Measurements from ENCODE around the gene KCNMA1. TPM values are rescaled to one million over a fixed set of nuclear protein-coding genes. Genes with fewer than 3 reads are reported as not detected.

The KCNMA1 gene
- total RNA-seq, 4 donors from 2014 or later: 68.4 to 170 (median 119) TPM

DNA sequence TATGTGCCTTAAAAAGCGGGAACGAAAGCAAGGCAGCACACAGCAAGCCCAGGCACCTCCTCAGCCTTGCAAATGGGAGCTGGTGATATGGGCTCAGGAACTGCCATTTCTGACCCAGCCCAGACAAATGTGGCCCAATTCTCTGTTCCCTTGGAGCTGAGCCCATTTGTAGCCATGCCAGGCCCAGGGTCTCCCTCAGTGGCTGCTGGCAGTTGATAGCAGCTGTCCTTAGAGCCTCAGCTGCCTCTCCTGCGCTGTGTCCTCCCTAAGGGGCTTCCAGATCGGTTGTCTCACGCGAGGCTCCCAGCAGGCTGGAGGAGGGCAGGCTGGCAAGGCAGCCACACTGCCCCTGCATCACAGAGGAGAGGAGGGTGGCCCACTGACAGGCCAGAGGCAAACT lies 275.8 kb downstream of the KCNMA1 start:
- TF ChIP-seq, protein P1, sequence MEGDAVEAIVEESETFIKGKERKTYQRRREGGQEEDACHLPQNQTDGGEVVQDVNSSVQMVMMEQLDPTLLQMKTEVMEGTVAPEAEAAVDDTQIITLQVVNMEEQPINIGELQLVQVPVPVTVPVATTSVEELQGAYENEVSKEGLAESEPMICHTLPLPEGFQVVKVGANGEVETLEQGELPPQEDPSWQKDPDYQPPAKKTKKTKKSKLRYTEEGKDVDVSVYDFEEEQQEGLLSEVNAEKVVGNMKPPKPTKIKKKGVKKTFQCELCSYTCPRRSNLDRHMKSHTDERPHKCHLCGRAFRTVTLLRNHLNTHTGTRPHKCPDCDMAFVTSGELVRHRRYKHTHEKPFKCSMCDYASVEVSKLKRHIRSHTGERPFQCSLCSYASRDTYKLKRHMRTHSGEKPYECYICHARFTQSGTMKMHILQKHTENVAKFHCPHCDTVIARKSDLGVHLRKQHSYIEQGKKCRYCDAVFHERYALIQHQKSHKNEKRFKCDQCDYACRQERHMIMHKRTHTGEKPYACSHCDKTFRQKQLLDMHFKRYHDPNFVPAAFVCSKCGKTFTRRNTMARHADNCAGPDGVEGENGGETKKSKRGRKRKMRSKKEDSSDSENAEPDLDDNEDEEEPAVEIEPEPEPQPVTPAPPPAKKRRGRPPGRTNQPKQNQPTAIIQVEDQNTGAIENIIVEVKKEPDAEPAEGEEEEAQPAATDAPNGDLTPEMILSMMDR (IDR thresholded peaks at IDR 0.05): no peak
- TF ChIP-seq POLR2AphosphoS5 (IDR thresholded peaks at IDR 0.05) (no peak), EP300 (IDR thresholded peaks at IDR 0.05; ENCODE audit: low read depth) (no peak), POLR2A (IDR thresholded peaks at IDR 0.05) (no peak)
- in situ Hi-C loops (cut with MboI; ENCODE audit: low pct_ligation_motif_present in 1 of 4, low pct_unique_long_range_greater_than_20kb in 1 of 4, low sequenced_read_pairs in 3 of 4) (no loop called here), intact Hi-C loops (cut with DNase I; ENCODE audit: low total_unique reads) (loop anchor here (10.0 kb wide), 1 partner anchor 647 kb away; no protein-coding TSS in a partner anchor)
- Histone ChIP-seq H3K36me3 (no peaks in the 10 kb centered on the region), H3K27ac (no peak overlapping the region), H3K4me1 (no peaks in the 10 kb centered on the region), H3K4me3 (no peak overlapping the region), H3K9me3 (no peaks in the 10 kb centered on the region), H3K27me3 (no peaks in the 10 kb centered on the region)
- DNase-seq: no peak
- WGBS, 2 donors (ENCODE audit: low coverage in 1 of 2): 83% methylated on average over 5 of the region's 6 CpGs; no CpG with 5 or more reads in 1 of the 2 donors

DNA sequence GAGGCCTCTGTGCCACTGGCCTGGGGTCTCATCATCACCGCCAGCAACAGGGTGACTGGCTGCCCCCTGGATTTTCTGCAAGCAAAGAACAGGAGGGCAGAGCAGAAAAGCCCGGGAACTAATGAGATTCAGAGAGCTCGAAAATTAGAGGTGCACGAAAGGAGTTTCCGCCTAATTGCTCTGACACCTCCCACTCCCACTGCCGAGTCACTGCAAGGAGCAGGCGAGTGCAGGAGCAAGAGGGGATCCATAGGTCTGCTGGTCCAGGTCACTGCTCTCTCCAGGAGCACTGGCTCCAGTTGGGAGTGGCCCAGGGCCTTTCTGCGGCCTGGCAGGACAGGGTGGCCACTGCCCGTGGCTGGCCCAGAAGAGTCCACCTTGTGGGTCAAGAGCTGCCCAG lies 276.2 kb downstream of the KCNMA1 start:
- Histone ChIP-seq H3K4me3 (no peak overlapping the region), H3K27me3 (no peaks in the 10 kb centered on the region), H3K9me3 (no peaks in the 10 kb centered on the region), H3K4me1 (no peaks in the 10 kb centered on the region), H3K27ac (no peak overlapping the region), H3K36me3 (no peaks in the 10 kb centered on the region)
- DNase-seq: no peak
- intact Hi-C loops (cut with DNase I; ENCODE audit: low total_unique reads): loop anchor here (10.0 kb wide), 1 partner anchor 647 kb away; no protein-coding TSS in a partner anchor
- WGBS, 2 donors (ENCODE audit: low coverage in 1 of 2): 88% methylated on average over 9 of the region's 9 CpGs; no CpG with 5 or more reads in 1 of the 2 donors
- in situ Hi-C loops (cut with MboI; ENCODE audit: low pct_ligation_motif_present in 1 of 4, low pct_unique_long_range_greater_than_20kb in 1 of 4, low sequenced_read_pairs in 3 of 4): no loop called here
- TF ChIP-seq EP300 (IDR thresholded peaks at IDR 0.05; ENCODE audit: low read depth) (no peak), POLR2AphosphoS5 (IDR thresholded peaks at IDR 0.05) (no peak), POLR2A (IDR thresholded peaks at IDR 0.05) (no peak)
- TF ChIP-seq, protein P1 (IDR thresholded peaks at IDR 0.05): no peak

DNA sequence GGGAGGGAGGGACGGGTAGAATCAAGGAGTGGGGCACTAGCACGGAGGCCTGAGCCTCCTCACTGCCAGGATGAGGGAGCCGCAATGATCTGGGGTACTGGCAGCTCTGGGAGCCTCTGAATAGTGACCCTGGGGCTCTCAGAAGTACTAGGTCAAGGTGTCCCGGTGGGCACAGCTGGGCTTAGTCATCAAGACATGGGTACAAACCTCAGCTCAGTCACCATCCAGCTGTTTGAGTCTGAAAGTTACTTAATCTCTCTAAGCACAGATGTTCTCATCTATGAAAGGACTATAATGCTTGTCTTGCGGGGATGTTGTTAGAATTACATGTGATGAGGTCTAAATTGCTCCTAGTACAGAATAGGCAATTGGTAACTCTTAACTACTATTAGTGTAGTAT lies 276.8 kb downstream of the KCNMA1 start:
- no peaks in the 10 kb centered on the region for H3K36me3 ChIP-seq
- no peak overlapping the region for H3K4me3 ChIP-seq
- no peaks in the 10 kb centered on the region for H3K27me3 ChIP-seq
- whole genome bisulfite sequencing, 2 donors (ENCODE audit: low coverage in 1 of 2): 78 to 100% methylated on average over 2 to 5 of the region's 5 CpGs
- H3K9me3 ChIP-seq: no peaks in the 10 kb centered on the region
- H3K4me1 ChIP-seq: no peaks in the 10 kb centered on the region
- peak overlapping the region in 1 of 4 donors; percentile 21 for H3K27ac ChIP-seq
- no peak for DNase-seq
- TF ChIP-seq, protein P1 (IDR thresholded peaks at IDR 0.05): no peak
- TF ChIP-seq POLR2A (IDR thresholded peaks at IDR 0.05) (no peak), EP300 (IDR thresholded peaks at IDR 0.05; ENCODE audit: low read depth) (no peak), POLR2AphosphoS5 (IDR thresholded peaks at IDR 0.05) (no peak)
- intact Hi-C loops (cut with DNase I; ENCODE audit: low total_unique reads) (loop anchor here (10.0 kb wide), 1 partner anchor 646 kb away; no protein-coding TSS in a partner anchor), in situ Hi-C loops (cut with MboI; ENCODE audit: low pct_ligation_motif_present in 1 of 4, low pct_unique_long_range_greater_than_20kb in 1 of 4, low sequenced_read_pairs in 3 of 4) (no loop called here)

DNA sequence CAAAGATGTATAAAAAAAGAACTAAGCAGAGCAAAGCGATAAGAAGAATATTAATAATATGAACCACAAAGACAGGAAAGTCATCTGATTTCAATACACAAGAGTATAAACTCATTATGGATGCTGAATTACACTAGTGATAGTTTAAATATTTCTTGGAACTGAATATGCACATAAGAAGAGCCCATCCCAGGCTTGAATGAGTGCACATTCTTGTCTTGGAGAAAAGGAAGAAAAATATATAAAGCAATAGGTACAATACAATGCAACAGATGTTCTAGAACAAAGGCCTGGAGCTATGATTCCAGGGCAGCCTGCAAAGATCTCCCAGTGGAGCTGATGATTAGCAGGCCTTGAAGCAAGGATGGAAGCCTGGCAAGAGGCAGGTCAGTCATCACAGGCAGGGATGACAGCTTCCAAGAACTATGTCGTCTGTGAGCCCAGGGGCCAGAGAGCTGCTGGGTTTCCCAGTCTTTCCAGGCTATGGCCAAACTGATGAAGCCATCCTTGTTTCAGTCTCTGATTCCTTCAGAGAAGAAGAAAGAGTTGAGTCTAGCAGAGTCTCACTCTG lies 277.6 kb downstream of the KCNMA1 start:
- Histone ChIP-seq H3K4me1 (no peaks in the 10 kb centered on the region), H3K4me3 (no peak overlapping the region), H3K9me3 (no peaks in the 10 kb centered on the region), H3K27ac (peak overlapping the region in 1 of 4 donors; percentile 21), H3K27me3 (no peaks in the 10 kb centered on the region), H3K36me3 (no peaks in the 10 kb centered on the region)
- intact Hi-C loops (cut with DNase I; ENCODE audit: low total_unique reads) (loop anchor here (10.0 kb wide), 1 partner anchor 645 kb away; no protein-coding TSS in a partner anchor), in situ Hi-C loops (cut with MboI; ENCODE audit: low pct_ligation_motif_present in 1 of 4, low pct_unique_long_range_greater_than_20kb in 1 of 4, low sequenced_read_pairs in 3 of 4) (no loop called here)
- WGBS, 2 donors (ENCODE audit: low coverage in 1 of 2): 68 to 92% methylated on average over 1 to 2 of the region's 2 CpGs
- no peak for DNase-seq
- TF ChIP-seq POLR2A (IDR thresholded peaks at IDR 0.05) (no peak), EP300 (IDR thresholded peaks at IDR 0.05; ENCODE audit: low read depth) (no peak), POLR2AphosphoS5 (IDR thresholded peaks at IDR 0.05) (no peak)
- TF ChIP-seq, protein P1 (IDR thresholded peaks at IDR 0.05): no peak
